Gastroesophageal sphincter (tissue), 4 donors: ENCODE results near the gene GRAMD2B. TPM values are rescaled to one million over a fixed set of nuclear protein-coding genes. Genes with fewer than 3 reads are reported as not detected.

Source experiments
- ATAC-seq: fragments of 150-250 bp; one replicate; pipeline ENCODE4 v1.9.1; 2016; ENCODE audit warnings: mild to moderate bottlenecking, moderate library complexity
- H3K27ac ChIP-seq, 4 donors: fragments of 200-600 bp; sonication (generic) in 3 of 4; 1 replicate in 3 of 4; 2 replicates in 1 of 4; pipeline ENCODE4 v1.5.1; 2016 to 2019
- H3K27me3 ChIP-seq: fragments of 200-600 bp; sonication (generic); one replicate; pipeline ENCODE4 v1.5.1; 2019
- H3K36me3 ChIP-seq, 2 donors: fragments of 200-600 bp; sonication (generic); one replicate each; pipeline ENCODE4 v1.5.1; 2019; ENCODE audit warnings: control low read depth in 1 of 2
- H3K4me1 ChIP-seq, 3 donors: fragments of 200-600 bp; sonication (generic); 1 replicate in 2 of 3; 2 replicates in 1 of 3; pipeline ENCODE4 v1.5.1; 2016 to 2019; ENCODE audit warnings: control low read depth in 2 of 3
- H3K4me3 ChIP-seq, 2 donors: fragments of 200-600 bp; sonication (generic); one replicate each; pipeline ENCODE4 v1.5.1; 2019; ENCODE audit warnings: mild to moderate bottlenecking in 1 of 2, moderate library complexity in 1 of 2
- H3K9me3 ChIP-seq, 3 donors: fragments of 200-600 bp; sonication (generic); one replicate each; pipeline ENCODE4 v1.5.1; 2017 to 2019; ENCODE audit warnings: control low read depth in 2 of 3
- EP300 ChIP-seq: sonication (generic); formaldehyde crosslinking; IDR thresholded peaks from one replicate; pipeline ENCODE4 v1.6.1; 2017; ENCODE audit warnings: antibody characterized with exemption, mild to moderate bottlenecking
- POLR2A ChIP-seq, 2 donors: fragments of 450-650 bp; IDR thresholded peaks; one replicate each; pipeline ENCODE4 v1.6.1; 2017; ENCODE audit warnings: antibody characterized with exemption in 2 of 2, mild to moderate bottlenecking in 2 of 2, moderate library complexity in 1 of 2
- POLR2AphosphoS5 ChIP-seq: sonication (generic); formaldehyde crosslinking; IDR thresholded peaks from one replicate; pipeline ENCODE4 v1.6.1; 2017; ENCODE audit warnings: antibody characterized with exemption
- WGBS, 2 donors: methylation state at CpG; one replicate each; pipeline ENCODE4 v1.1.5; 2018; ENCODE audit warnings: low coverage in 1 of 2; 5-methylcytosine and 5-hydroxymethylcytosine counted together
- total RNA-seq, 4 donors: library from RNA; depleted of rRNA; stranded (reverse); fragments of >200 nt; gene quantifications; one replicate each; pipeline ENCODE4 v1.1.0, GENCODE V29; 2016
- TF ChIP-seq, protein P1 (sequence below), 4 experiments: fragments of 200-600 bp in 2 of 4; fragments of 450-650 bp in 2 of 4; sonication (generic) in 1 of 4; IDR thresholded peaks; one replicate each; pipeline ENCODE4 v1.5.1; 2017 to 2019; ENCODE audit warnings: antibody characterized with exemption in 4 of 4, mild to moderate bottlenecking in 2 of 4, moderate library complexity in 2 of 4

Gene GRAMD2B
- total RNA-seq, 4 donors from 2014 or later = 47.7 to 66.0 (median 53.2) TPM

- ATAC-seq = no peak
- Histone ChIP-seq H3K27me3 (no peaks in the 10 kb centered on the region), H3K9me3 (no peaks in the 10 kb centered on the region), H3K4me3 (no peak overlapping the region), H3K27ac (peak overlapping the region in 1 of 4 donors; percentile 78), H3K4me1 (peaks cover 14 to 38% (median 18%) of the 10 kb centered on the region in 3 donors), H3K36me3 (no peaks in the 10 kb centered on the region)
- WGBS, 2 donors = 100% methylated on average over 1 of the region's 2 CpGs; no CpG with 5 or more reads in 1 of the 2 donors
- TF ChIP-seq POLR2A (IDR thresholded peaks at IDR 0.05) (no peak), POLR2AphosphoS5 (no peak), EP300 (no peak)
- TF ChIP-seq, protein P1, sequence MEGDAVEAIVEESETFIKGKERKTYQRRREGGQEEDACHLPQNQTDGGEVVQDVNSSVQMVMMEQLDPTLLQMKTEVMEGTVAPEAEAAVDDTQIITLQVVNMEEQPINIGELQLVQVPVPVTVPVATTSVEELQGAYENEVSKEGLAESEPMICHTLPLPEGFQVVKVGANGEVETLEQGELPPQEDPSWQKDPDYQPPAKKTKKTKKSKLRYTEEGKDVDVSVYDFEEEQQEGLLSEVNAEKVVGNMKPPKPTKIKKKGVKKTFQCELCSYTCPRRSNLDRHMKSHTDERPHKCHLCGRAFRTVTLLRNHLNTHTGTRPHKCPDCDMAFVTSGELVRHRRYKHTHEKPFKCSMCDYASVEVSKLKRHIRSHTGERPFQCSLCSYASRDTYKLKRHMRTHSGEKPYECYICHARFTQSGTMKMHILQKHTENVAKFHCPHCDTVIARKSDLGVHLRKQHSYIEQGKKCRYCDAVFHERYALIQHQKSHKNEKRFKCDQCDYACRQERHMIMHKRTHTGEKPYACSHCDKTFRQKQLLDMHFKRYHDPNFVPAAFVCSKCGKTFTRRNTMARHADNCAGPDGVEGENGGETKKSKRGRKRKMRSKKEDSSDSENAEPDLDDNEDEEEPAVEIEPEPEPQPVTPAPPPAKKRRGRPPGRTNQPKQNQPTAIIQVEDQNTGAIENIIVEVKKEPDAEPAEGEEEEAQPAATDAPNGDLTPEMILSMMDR (IDR thresholded peaks at IDR 0.05) = no peak
These were observed 6.0 kb upstream of the GRAMD2B start for GRCh38 chr5:126417178-126417577.

- Histone ChIP-seq H3K27me3 (no peaks in the 10 kb centered on the region), H3K4me3 (no peak overlapping the region), H3K27ac (no peak overlapping the region), H3K9me3 (no peaks in the 10 kb centered on the region), H3K36me3 (no peaks in the 10 kb centered on the region), H3K4me1 (peaks cover 11 to 41% (median 18%) of the 10 kb centered on the region in 3 donors)
- 79 to 95% methylated on average over 4 to 5 of the region's 5 CpGs for WGBS, 2 donors
- ATAC-seq = no peak
- no peak for TF ChIP-seq POLR2AphosphoS5
These were observed 4.1 kb upstream of the GRAMD2B start for GRCh38 chr5:126419102-126419501.

GRCh38 chr5:126428421-126428820, 5.2 kb downstream of the GRAMD2B start:
- ATAC-seq = no peak
- WGBS, 2 donors = 0 to 14% methylated on average over 2 of the region's 2 CpGs
- Histone ChIP-seq H3K9me3 (no peaks in the 10 kb centered on the region), H3K27ac (no peak overlapping the region), H3K36me3 (peaks cover 0 to 23% of the 10 kb centered on the region in 2 donors), H3K27me3 (no peaks in the 10 kb centered on the region), H3K4me1 (peaks cover 0 to 61% (median 2%) of the 10 kb centered on the region in 3 donors), H3K4me3 (no peak overlapping the region)
- TF ChIP-seq, protein P1 (IDR thresholded peaks at IDR 0.05) = no peak
- TF ChIP-seq POLR2AphosphoS5 (no peak), EP300 (no peak), POLR2A (IDR thresholded peaks at IDR 0.05) (no peak)

- Histone ChIP-seq H3K27ac (no peak overlapping the region), H3K36me3 (peaks cover 0 to 27% of the 10 kb centered on the region in 2 donors), H3K4me3 (no peak overlapping the region), H3K27me3 (no peaks in the 10 kb centered on the region), H3K9me3 (no peaks in the 10 kb centered on the region), H3K4me1 (peaks cover 2 to 68% (median 4%) of the 10 kb centered on the region in 3 donors)
- TF ChIP-seq POLR2AphosphoS5 (no peak), EP300 (no peak), POLR2A (IDR thresholded peaks at IDR 0.05) (no peak)
- TF ChIP-seq, protein P1 (IDR thresholded peaks at IDR 0.05) = no peak
- ATAC-seq = no peak
These were observed 7.4 kb downstream of the GRAMD2B start for GRCh38 chr5:126430631-126431030.

DNA sequence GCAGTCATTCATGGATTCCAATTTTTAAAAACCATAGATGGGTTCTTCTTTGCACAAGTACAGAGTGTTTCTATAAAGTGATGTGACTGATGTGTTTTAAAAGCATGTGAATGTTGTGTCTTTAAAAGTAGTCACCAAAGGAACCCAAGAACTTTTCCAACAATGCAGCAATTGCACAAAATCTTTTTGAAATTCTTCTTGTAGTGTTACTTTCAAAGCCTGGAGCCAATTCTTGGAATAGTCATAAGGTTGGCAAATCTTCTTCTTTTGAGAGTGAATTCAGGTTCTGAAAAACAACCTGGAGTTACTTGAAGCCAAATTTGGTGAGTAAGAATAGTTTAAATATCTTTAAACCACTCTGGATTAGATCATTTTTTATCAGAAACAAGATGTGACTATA, 10.5 kb downstream of the GRAMD2B start:
- peaks cover 2 to 61% (median 4%) of the 10 kb centered on the region in 3 donors for H3K4me1 ChIP-seq
- H3K4me3 ChIP-seq = no peak overlapping the region
- peaks cover 0 to 31% of the 10 kb centered on the region in 2 donors for H3K36me3 ChIP-seq
- TF ChIP-seq POLR2A (IDR thresholded peaks at IDR 0.05) (no peak), EP300 (no peak), POLR2AphosphoS5 (peak; percentile 47)
- TF ChIP-seq, protein P1 (IDR thresholded peaks at IDR 0.05) = no peak
- no peaks in the 10 kb centered on the region for H3K27me3 ChIP-seq
- peak; percentile 85 for ATAC-seq
- H3K9me3 ChIP-seq = no peaks in the 10 kb centered on the region
- H3K27ac ChIP-seq = peak overlapping the region; percentile 67 to 91 (median 78)
